ENCODE data around the gene LEP. TPM values are rescaled to one million over a fixed set of nuclear protein-coding genes. Genes with fewer than 3 reads are reported as not detected.
"Not testable (repeated sequence)": the region's sequence is repeated elsewhere in the genome, so short reads cannot be mapped to it uniquely, and the experiment has no call there.

The LEP gene
- total RNA-seq, 4 donors from 2014 or later: not detected

DNA sequence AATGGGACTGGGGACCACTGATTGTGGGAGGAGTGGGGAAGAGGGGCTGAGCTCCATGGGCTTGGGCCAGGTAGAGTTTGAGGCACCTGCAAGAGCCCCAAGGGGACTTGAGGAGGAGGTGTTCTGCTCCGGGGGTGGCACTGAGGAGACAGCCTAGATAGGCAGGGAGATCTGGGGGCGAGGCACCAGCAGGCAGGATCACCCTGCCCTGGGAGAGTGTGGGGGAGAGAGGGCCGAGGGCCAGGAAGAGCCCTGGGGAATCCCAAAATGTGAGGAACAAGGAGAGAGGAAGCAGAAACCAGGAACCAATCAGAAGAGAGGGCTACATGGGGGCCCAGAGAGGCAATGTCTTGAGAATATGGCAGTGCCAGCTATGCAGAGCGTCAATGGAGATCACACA is 34.6 kb downstream of the LEP start:
- H3K4me1 ChIP-seq: no peaks in the 10 kb centered on the region
- no peak for TF ChIP-seq POLR2A (IDR thresholded peaks at IDR 0.05)
- TF ChIP-seq, protein P1, sequence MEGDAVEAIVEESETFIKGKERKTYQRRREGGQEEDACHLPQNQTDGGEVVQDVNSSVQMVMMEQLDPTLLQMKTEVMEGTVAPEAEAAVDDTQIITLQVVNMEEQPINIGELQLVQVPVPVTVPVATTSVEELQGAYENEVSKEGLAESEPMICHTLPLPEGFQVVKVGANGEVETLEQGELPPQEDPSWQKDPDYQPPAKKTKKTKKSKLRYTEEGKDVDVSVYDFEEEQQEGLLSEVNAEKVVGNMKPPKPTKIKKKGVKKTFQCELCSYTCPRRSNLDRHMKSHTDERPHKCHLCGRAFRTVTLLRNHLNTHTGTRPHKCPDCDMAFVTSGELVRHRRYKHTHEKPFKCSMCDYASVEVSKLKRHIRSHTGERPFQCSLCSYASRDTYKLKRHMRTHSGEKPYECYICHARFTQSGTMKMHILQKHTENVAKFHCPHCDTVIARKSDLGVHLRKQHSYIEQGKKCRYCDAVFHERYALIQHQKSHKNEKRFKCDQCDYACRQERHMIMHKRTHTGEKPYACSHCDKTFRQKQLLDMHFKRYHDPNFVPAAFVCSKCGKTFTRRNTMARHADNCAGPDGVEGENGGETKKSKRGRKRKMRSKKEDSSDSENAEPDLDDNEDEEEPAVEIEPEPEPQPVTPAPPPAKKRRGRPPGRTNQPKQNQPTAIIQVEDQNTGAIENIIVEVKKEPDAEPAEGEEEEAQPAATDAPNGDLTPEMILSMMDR (IDR thresholded peaks at IDR 0.05): no peak
- H3K4me3 ChIP-seq: no peak overlapping the region
- intact Hi-C loops (cut with DNase I; ENCODE audit: low total_unique reads): no loop called here
- no peaks in the 10 kb centered on the region for H3K27me3 ChIP-seq
- H3K27ac ChIP-seq: no peak overlapping the region
- DNase-seq: no peak
- H3K36me3 ChIP-seq: no peaks in the 10 kb centered on the region
- H3K9me3 ChIP-seq: peaks cover 0 to 7% of the 10 kb centered on the region in 2 donors

DNA sequence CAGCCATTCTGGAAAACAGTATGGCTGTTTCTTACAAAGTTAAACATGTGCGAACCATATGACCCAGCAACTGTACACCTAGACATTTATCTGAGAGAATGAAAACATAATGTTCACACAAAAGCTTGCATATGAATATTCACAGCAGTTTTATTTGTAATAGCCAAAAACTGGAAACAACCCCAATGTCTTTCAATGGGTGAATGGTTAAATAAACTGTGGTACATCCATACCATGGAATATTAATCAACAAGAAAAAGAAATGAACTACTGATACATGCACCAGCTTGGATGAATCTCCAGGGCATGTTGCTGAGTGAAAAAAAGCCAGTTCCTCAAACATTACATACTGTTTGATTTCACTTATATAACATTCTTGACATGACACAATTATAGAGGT is 37.3 kb downstream of the LEP start:
- H3K4me3 ChIP-seq: no peak overlapping the region
- no peaks in the 10 kb centered on the region for H3K4me1 ChIP-seq
- H3K9me3 ChIP-seq: peaks cover 0 to 7% of the 10 kb centered on the region in 2 donors
- intact Hi-C loops (cut with DNase I; ENCODE audit: low total_unique reads): no loop called here
- no peaks in the 10 kb centered on the region for H3K36me3 ChIP-seq
- TF ChIP-seq, protein P1 (IDR thresholded peaks at IDR 0.05): no peak
- H3K27me3 ChIP-seq: no peaks in the 10 kb centered on the region
- no peak overlapping the region for H3K27ac ChIP-seq
- no peak for DNase-seq

DNA sequence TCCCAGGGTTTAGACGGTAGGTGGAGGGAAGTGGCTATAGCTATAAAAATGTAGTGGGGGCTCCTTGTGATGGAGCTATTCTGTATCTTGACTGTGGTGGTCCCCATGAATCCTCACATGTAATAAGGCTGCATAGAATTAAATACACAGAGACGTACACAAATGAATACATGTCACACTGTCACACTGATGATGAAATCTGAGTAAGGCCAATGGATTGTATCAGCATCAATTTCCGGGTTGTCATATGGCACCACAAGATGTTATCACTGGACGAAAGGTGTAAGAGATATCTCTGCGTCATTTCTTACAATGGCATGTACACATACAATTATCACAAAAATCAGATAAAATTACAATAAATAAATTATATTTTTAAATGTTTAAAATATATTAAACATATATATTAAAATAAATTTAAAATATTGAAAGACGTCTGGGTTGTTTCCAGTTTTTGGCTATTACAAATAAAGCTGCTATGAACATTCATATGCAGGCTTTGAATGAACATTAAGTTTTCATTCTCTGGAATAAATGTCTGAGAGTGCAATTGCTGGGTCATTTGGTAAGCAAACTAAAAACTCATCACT is 38.1 kb downstream of the LEP start:
- Histone ChIP-seq H3K4me1 (no peaks in the 10 kb centered on the region), H3K4me3 (no peak overlapping the region), H3K27me3 (no peaks in the 10 kb centered on the region), H3K9me3 (peaks cover 0 to 7% of the 10 kb centered on the region in 2 donors), H3K27ac (no peak overlapping the region), H3K36me3 (no peaks in the 10 kb centered on the region)
- intact Hi-C loops (cut with DNase I; ENCODE audit: low total_unique reads): no loop called here
- TF ChIP-seq, protein P1 (IDR thresholded peaks at IDR 0.05): no peak
- no peak for TF ChIP-seq POLR2A (IDR thresholded peaks at IDR 0.05)
- no peak for DNase-seq

DNA sequence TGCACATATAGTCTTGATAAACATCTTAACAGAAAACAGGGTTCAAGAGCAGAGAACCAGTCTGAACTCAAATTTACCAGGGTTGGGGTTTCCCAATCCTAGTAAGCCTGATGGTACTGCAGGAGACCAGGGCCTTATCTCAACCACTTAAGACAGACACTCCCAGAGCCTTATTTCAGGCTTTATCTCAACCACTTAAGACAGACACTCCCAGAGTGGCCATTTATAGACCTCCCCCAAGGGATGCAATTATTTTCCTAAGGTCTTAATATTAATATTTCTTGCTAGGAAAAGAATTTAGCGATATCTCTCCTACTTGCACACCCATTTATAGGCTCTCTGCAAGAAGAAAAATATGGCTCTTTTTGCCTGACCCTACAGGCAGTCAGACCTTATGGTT is 39.4 kb downstream of the LEP start:
- H3K27ac ChIP-seq; H3K4me1 ChIP-seq; intact Hi-C loops (cut with DNase I; ENCODE audit: low total_unique reads); H3K9me3 ChIP-seq; H3K36me3 ChIP-seq; H3K4me3 ChIP-seq; DNase-seq; H3K27me3 ChIP-seq: not testable (repeated sequence)

DNA sequence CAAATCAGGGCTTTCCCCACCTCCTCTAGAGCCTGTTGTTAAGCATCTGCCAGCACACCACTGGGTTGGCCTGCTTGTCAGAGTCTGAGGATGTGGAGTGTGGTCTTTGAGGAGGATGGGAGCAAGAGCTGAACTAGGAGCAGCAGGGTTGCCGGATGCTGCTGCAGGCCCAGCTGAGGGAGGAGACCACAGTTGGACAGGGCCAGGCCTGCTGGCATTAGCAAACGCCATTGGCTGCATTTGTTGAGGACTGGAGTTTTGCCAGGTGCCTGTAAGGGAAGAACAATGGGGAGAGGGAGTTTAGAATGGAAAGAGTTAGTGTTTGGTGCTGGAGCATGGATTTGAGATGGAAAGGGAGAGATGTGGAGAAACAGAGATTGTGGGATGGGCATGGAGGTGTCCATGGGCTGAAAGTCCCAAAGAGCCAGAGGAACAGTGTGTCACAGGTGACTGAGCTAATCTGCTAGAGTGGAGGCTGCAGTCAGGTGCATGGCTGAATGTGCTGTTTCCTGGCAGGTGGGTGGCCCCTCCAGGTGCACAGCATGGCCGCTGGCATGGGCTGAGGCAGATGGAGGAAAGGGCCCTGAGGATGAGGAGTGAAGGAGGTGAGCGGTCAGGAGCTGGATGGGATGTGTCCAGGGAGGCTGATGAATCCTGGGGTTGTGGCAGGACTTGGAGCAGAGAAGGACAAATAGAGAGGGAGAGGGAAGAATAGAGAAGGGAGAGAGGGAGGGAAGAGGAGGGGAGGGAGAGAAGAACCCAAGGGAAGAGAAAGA is 40.7 kb downstream of the LEP start:
- no peak for DNase-seq
- Histone ChIP-seq H3K27me3 (no peaks in the 10 kb centered on the region), H3K4me3 (no peak overlapping the region), H3K4me1 (no peaks in the 10 kb centered on the region), H3K9me3 (peaks cover 0 to 7% of the 10 kb centered on the region in 2 donors), H3K36me3 (no peaks in the 10 kb centered on the region), H3K27ac (no peak overlapping the region)
- no peak for TF ChIP-seq POLR2A (IDR thresholded peaks at IDR 0.05)
- TF ChIP-seq, protein P1 (IDR thresholded peaks at IDR 0.05): no peak
- intact Hi-C loops (cut with DNase I; ENCODE audit: low total_unique reads): no loop called here

Data from uterus (tissue), 4 donors.